Neuronal stem cell (in vitro differentiated cells): ENCODE results near the gene PER2.
A peak's percentile ranks its signal among the peaks of the same experiment; 100 is the strongest.

Experiments
- DNase-seq: peaks from one replicate; pipeline ENCODE4 v3.0.0-alpha.2; 2013; ENCODE audit warnings: low spot score
- H2AFZ ChIP-seq: one replicate; pipeline ENCODE4 v1.6.1; 2013; ENCODE audit warnings: mild to moderate bottlenecking, low read length, inconsistent platforms
- H2AK5ac ChIP-seq: 2 replicates; pipeline ENCODE4 v1.6.1; 2013; ENCODE audit warnings: low read depth, mild to moderate bottlenecking, inconsistent platforms, low read length, moderate library complexity, mixed read lengths
- H2BK120ac ChIP-seq: 2 replicates; pipeline ENCODE4 v1.6.1; 2013; ENCODE audit warnings: low read depth, mild to moderate bottlenecking, inconsistent platforms, low read length, moderate library complexity, mixed read lengths
- H2BK12ac ChIP-seq: one replicate; pipeline ENCODE4 v1.6.1; 2013; ENCODE audit warnings: low read length, inconsistent platforms
- H2BK15ac ChIP-seq: 2 replicates; pipeline ENCODE4 v1.6.1; 2013; ENCODE audit warnings: mild to moderate bottlenecking, low read length, inconsistent platforms, mixed read lengths
- H2BK5ac ChIP-seq: one replicate; pipeline ENCODE4 v1.6.1; 2013; ENCODE audit warnings: inconsistent platforms, mild to moderate bottlenecking, low read length, moderate library complexity
- H3K14ac ChIP-seq: one replicate; pipeline ENCODE4 v1.6.1; 2013; ENCODE audit warnings: low read length, inconsistent platforms
- H3K18ac ChIP-seq: 2 replicates; pipeline ENCODE4 v1.6.1; 2013; ENCODE audit warnings: low read length, inconsistent platforms
- H3K23ac ChIP-seq: 2 replicates; pipeline ENCODE4 v1.6.1; 2013; ENCODE audit warnings: low read depth, mild to moderate bottlenecking, mixed read lengths, low read length, inconsistent platforms; ENCODE audit not compliant: poor library complexity
- H3K27ac ChIP-seq: replicated peaks from 3 replicates; pipeline ENCODE4 v1.5.1; 2013; ENCODE audit warnings: low read length, inconsistent platforms
- H3K27me3 ChIP-seq, 3 experiments: 2 replicates each; pipeline ENCODE4 v1.6.1; 2013; ENCODE audit warnings: low read length in 3 of 3, mild to moderate bottlenecking in 2 of 3, inconsistent platforms in 1 of 3, low read depth in 1 of 3, mixed read lengths in 1 of 3, moderate library complexity in 1 of 3; ENCODE audit not compliant: control insufficient read depth in 3 of 3, insufficient read depth in 3 of 3
- H3K36me3 ChIP-seq, 2 donors: replicated peaks in 1 of 2; 2 replicates each; pipeline ENCODE4 v1.6.1; 2013; ENCODE audit warnings: low read length in 2 of 2; ENCODE audit not compliant: control insufficient read depth in 2 of 2, insufficient read depth in 2 of 2
- H3K4ac ChIP-seq: 2 replicates; pipeline ENCODE4 v1.6.1; 2013; ENCODE audit warnings: inconsistent platforms, mild to moderate bottlenecking, low read length, moderate library complexity
- H3K4me1 ChIP-seq, 2 donors: 1 replicate in 1 of 2; 2 replicates in 1 of 2; pipeline ENCODE4 v1.6.1; 2013; ENCODE audit warnings: low read length in 2 of 2, low read depth in 1 of 2; ENCODE audit not compliant: control insufficient read depth in 2 of 2, insufficient read depth in 1 of 2
- H3K4me2 ChIP-seq: one replicate; pipeline ENCODE4 v1.6.1; 2013; ENCODE audit warnings: mild to moderate bottlenecking, low read length, inconsistent platforms; ENCODE audit not compliant: insufficient read depth, poor library complexity, severe bottlenecking
- H3K4me3 ChIP-seq, 2 donors: 2 replicates each; pipeline ENCODE4 v1.5.1; 2013; ENCODE audit warnings: low read length in 2 of 2, mild to moderate bottlenecking in 2 of 2, inconsistent platforms in 1 of 2, moderate library complexity in 1 of 2
- H3K79me1 ChIP-seq: one replicate; pipeline ENCODE4 v1.6.1; 2013; ENCODE audit warnings: low read depth, mild to moderate bottlenecking, inconsistent platforms, low read length, moderate library complexity
- H3K9ac ChIP-seq: one replicate; pipeline ENCODE4 v1.6.1; 2013; ENCODE audit warnings: mild to moderate bottlenecking, low read depth, low read length, inconsistent platforms; ENCODE audit not compliant: poor library complexity
- H3K9me3 ChIP-seq, 2 donors: replicated peaks in 1 of 2; 2 replicates each; pipeline versions ENCODE3 to v1.6.1; 2013; ENCODE audit warnings: low read length in 2 of 2, mild to moderate bottlenecking in 2 of 2, inconsistent platforms in 1 of 2, low read depth in 1 of 2, mixed read lengths in 1 of 2, moderate library complexity in 1 of 2; ENCODE audit not compliant: control insufficient read depth in 2 of 2, insufficient read depth in 1 of 2
- H4K8ac ChIP-seq: one replicate; pipeline ENCODE4 v1.6.1; 2013; ENCODE audit warnings: low read depth, mild to moderate bottlenecking, inconsistent platforms, low read length, moderate library complexity
- H4K91ac ChIP-seq: one replicate; pipeline ENCODE4 v1.6.1; 2013; ENCODE audit warnings: low read length, low read depth, mild to moderate bottlenecking, inconsistent platforms; ENCODE audit not compliant: poor library complexity
- WGBS, 2 donors: extraction: QIAGEN DNeasy Blood & Tissue Kit; methylation state at CpG; one replicate each; pipeline ENCODE4 v1.1.7; 2013; ENCODE audit warnings: missing lambda C conversion rate in 2 of 2, mixed read lengths in 1 of 2; ENCODE audit not compliant: insufficient read length in 2 of 2, insufficient replicate concordance in 1 of 2; ENCODE audit errors: extremely low coverage in 2 of 2; 5-methylcytosine and 5-hydroxymethylcytosine counted together

Gene PER2

GRCh38 chr2:238285653-238286082 is 2.7 kb downstream of the PER2 start:
- H3K79me1 ChIP-seq, result peaks cover 1% of the 10 kb centered on the region
- H3K4me2 ChIP-seq, result no peak overlapping the region
- H2BK120ac ChIP-seq, result no peak overlapping the region
- no peak overlapping the region for H3K4ac ChIP-seq
- no peak overlapping the region for H2AK5ac ChIP-seq
- H3K9ac ChIP-seq, result no peak overlapping the region
- no peak overlapping the region for H3K23ac ChIP-seq
- H2BK15ac ChIP-seq, result no peak overlapping the region
- H2BK12ac ChIP-seq, result no peak overlapping the region
- H3K27ac ChIP-seq, result peak overlapping the region; percentile 49
- no peak for DNase-seq
- H2BK5ac ChIP-seq, result no peak overlapping the region
- H3K36me3 ChIP-seq, result no peaks in the 10 kb centered on the region
- no peak overlapping the region for H3K14ac ChIP-seq
- H3K4me3 ChIP-seq, result peak overlapping the region in 1 of 2 donors; percentile 9
- peaks cover 33 to 43% of the 10 kb centered on the region in 2 donors for H3K4me1 ChIP-seq
- H3K27me3 ChIP-seq, result no peaks in the 10 kb centered on the region
- H3K18ac ChIP-seq, result peak overlapping the region; percentile 29
- no peak overlapping the region for H2AFZ ChIP-seq
- H4K91ac ChIP-seq, result no peak overlapping the region
- no peaks in the 10 kb centered on the region for H3K9me3 ChIP-seq
- no CpG with 5 or more reads among the region's 7 CpGs for WGBS, 2 donors
- H4K8ac ChIP-seq, result no peak overlapping the region

- no peak overlapping the region for H3K23ac ChIP-seq
- no CpG with 5 or more reads among the region's 11 CpGs for WGBS, 2 donors
- no peak overlapping the region for H2BK15ac ChIP-seq
- no peak overlapping the region for H3K4me2 ChIP-seq
- no peak overlapping the region for H3K4me3 ChIP-seq
- H3K36me3 ChIP-seq, result no peaks in the 10 kb centered on the region
- H4K8ac ChIP-seq, result no peak overlapping the region
- no peak for DNase-seq
- H3K14ac ChIP-seq, result no peak overlapping the region
- H3K27me3 ChIP-seq, result no peaks in the 10 kb centered on the region
- H2BK5ac ChIP-seq, result no peak overlapping the region
- no peak overlapping the region for H3K27ac ChIP-seq
- no peaks in the 10 kb centered on the region for H3K9me3 ChIP-seq
- H3K18ac ChIP-seq, result no peak overlapping the region
- peak overlapping the region; percentile 34 for H2AK5ac ChIP-seq
- H4K91ac ChIP-seq, result no peak overlapping the region
- H2BK120ac ChIP-seq, result no peak overlapping the region
- no peak overlapping the region for H2BK12ac ChIP-seq
- H2AFZ ChIP-seq, result no peak overlapping the region
- no peak overlapping the region for H3K9ac ChIP-seq
- peaks cover 1% of the 10 kb centered on the region for H3K79me1 ChIP-seq
- H3K4ac ChIP-seq, result no peak overlapping the region
- peaks cover 31 to 40% of the 10 kb centered on the region in 2 donors for H3K4me1 ChIP-seq
Observed at GRCh38 chr2:238284802-238285515, 3.5 kb downstream of the PER2 start.

GRCh38 chr2:238282861-238283738 is 5.3 kb downstream of the PER2 start:
- no peak overlapping the region for H4K91ac ChIP-seq
- peak overlapping the region; percentile 18 for H2BK5ac ChIP-seq
- no peaks in the 10 kb centered on the region for H3K9me3 ChIP-seq
- no peak overlapping the region for H3K14ac ChIP-seq
- no peak overlapping the region for H2BK12ac ChIP-seq
- no peaks in the 10 kb centered on the region for H3K36me3 ChIP-seq
- H3K4ac ChIP-seq, result no peak overlapping the region
- no peak overlapping the region for H3K4me2 ChIP-seq
- DNase-seq, result no peak
- H4K8ac ChIP-seq, result no peak overlapping the region
- no peak overlapping the region for H3K9ac ChIP-seq
- peaks cover 1% of the 10 kb centered on the region for H3K79me1 ChIP-seq
- no peak overlapping the region for H2AK5ac ChIP-seq
- WGBS, 2 donors, result no CpG with 5 or more reads among the region's 17 CpGs
- H3K4me1 ChIP-seq, result peaks cover 29 to 32% of the 10 kb centered on the region in 2 donors
- H3K4me3 ChIP-seq, result no peak overlapping the region
- peak overlapping the region; percentile 45 for H2BK15ac ChIP-seq
- H3K27ac ChIP-seq, result no peak overlapping the region
- peak overlapping the region; percentile 55 for H3K18ac ChIP-seq
- peak overlapping the region; percentile 38 for H2BK120ac ChIP-seq
- H3K27me3 ChIP-seq, result no peaks in the 10 kb centered on the region
- no peak overlapping the region for H3K23ac ChIP-seq
- no peak overlapping the region for H2AFZ ChIP-seq
